ENCODE measurements around the gene FAF2.
A peak's percentile ranks its signal among the peaks of the same experiment; 100 is the strongest.
"Not testable (repeated sequence)": the region's sequence is repeated elsewhere in the genome, so short reads cannot be mapped to it uniquely, and the experiment has no call there.

Gene FAF2

GRCh38 chr5:176418251-176418650 is 29.9 kb upstream of the FAF2 start:
- no peak for DNase-seq

DNA sequence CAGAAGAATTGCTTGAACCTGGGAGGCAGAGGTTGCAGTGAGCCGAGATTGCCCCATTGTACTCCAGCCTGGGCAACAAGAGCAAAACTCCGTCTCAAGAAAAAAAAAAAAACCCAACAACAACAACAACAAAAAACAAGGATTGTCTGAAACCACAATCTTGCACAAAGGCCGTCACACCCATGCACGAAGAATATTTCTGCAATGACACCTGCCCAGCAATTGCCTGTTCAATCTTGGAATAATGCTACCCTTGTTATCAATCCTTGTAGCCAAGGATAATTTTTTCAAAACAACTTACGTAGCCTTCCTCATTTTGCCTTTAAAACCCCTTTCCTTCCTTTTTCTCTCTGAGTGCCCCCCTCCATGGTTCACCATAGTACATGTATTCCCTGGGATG is 28.1 kb upstream of the FAF2 start:
- no peak for DNase-seq

- no peak for DNase-seq
Observed at GRCh38 chr5:176420972-176421544, 27.1 kb upstream of the FAF2 start.

- DNase-seq = no peak
Observed at GRCh38 chr5:176424181-176424580, 24.0 kb upstream of the FAF2 start.

GRCh38 chr5:176425138-176425537 is 23.0 kb upstream of the FAF2 start:
- no peak for DNase-seq

DNA sequence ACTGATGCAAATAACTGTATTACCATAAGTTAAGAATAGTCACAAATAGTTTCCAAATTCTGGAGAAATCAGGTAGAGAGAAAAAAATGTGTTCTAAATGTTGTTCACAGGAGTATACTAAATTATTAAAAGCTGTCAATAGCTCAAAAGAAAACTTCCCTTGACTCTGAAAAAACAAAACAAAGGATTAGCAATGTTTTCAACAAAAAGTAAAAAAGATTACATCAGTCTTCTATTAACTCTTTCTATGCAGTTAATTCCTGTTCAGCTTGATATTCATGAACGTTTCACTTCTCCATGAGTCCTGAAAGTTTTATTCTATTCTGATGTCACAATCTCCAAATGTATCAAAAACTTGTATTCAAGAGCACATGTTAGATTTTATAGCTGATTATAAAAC is 22.4 kb upstream of the FAF2 start:
- DNase-seq = no peak

DNA sequence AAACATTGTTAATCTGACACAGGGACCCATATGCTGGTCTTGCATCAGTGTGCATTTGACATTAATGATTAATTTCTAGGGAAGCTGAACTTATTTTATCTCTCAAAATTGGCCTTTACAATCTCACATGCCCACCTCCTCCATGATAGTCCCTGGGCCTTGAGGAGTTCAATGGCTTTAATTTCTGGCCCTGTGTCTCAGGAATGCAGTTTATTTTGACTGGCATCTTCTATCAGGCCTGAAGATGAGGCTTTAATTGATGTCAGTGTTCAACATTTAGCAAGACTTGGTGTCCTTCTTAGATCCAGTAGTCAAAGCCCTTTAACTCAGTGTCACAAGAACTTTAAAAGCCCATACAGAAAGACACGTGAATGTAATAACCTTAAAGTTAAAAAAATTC is 21.3 kb upstream of the FAF2 start:
- no peak for DNase-seq

GRCh38 chr5:176427971-176428370 is 20.2 kb upstream of the FAF2 start:
- no peak for DNase-seq

- peak in 1 of 5 experiments; percentile 24 for DNase-seq
Observed at GRCh38 chr5:176429972-176430371, 18.2 kb upstream of the FAF2 start.

DNA sequence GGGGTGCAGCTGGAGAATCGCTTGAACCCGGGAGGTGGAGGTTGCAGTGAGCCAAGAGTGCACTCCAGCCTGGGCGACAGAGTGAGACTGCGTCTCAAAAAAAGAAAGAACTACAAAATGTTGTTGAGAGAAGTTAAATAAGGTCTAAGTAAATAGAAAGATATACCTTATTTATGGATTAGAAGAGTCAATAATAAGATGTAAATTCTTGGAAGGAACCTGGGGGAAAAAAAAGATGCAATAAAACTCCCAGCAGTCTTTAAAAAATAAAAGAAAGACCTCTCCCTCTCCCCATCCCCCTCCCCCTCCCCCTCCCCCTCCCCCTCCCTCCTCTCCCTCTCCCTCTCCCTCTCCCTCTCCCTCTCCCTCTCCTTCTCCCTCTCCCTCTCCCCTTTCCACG is 15.5 kb upstream of the FAF2 start:
- no peak for DNase-seq

- peak in 1 of 5 experiments; percentile 64 for DNase-seq
Observed at GRCh38 chr5:176436656-176437055, 11.5 kb upstream of the FAF2 start.

DNA sequence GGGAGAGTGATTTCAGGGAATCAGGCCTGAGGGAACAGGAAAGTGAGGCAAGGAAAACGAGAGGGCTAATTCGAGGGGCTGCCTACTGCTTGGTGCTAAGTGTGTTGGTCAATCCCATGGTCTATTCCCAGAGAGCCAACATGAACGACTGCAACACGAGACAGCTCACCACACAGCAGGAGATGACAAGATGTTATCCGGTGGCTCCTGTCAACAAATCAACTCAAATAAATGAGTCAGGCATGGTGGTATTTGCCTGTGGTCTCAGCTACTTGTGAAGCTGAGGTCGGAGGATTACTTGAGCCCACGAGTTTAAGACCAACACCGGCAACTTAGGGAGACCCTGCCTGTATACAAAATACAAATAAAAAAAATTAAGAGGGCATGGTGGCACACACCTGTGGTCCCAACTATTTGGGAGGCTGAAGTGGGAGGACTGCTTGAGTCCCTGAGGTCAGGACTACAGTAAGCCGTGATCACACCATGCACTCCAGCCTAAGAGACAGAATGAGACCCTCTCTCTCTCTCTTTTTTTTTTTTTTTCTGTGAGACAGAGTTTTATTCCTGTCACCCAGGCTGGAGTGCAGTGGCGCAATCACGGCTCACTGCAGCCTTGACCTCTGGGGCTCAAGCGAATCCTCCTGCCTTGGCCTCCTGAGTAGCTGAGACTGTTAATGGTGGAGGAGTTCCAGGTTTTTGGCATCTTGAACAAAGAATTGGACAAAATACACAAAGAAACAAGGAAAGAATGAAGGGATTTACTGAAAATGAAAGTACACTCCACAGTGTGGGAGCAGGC is 9.0 kb upstream of the FAF2 start:
- DNase-seq = no peak

- no peak for DNase-seq
Observed at GRCh38 chr5:176440927-176441706, 7.1 kb upstream of the FAF2 start.

DNA sequence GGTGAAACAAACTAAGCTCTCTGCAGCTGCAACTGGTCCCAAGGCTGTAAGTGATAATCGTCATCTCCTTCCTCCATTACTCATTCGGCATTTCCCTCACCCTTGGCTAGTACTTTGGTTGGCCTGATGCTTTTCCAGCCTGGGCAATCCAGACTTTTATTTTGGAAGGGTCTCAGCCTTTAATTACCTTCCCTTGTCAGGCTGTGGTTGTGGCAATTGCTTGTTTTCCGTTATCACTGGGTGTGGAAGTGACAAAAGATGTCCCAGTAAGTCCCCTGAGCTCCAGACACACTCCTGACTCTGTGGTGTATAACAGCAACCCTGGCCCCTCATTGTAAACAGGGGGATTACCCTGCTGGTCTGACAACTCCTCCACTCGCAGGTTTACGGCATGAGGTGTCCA is 6.3 kb upstream of the FAF2 start:
- DNase-seq = no peak

DNA sequence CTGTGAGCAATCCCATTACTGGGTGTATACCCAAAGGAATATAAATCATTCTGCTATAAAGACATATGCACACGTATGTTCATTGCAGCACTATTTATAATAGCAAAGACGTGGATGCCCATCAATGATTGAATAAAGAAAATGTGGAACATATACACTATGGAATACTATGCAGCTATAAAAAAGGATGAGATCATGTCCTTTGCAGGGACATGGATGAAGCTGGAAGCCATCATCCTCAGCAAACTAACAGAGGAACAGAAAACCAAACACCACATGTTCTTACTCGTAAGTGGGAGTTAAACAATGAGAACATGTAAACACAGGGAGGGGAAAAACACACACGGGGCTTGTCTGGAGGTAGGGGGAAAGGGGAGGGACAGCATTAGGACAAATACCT is 5.3 kb upstream of the FAF2 start:
- not testable (repeated sequence) for DNase-seq

DNA sequence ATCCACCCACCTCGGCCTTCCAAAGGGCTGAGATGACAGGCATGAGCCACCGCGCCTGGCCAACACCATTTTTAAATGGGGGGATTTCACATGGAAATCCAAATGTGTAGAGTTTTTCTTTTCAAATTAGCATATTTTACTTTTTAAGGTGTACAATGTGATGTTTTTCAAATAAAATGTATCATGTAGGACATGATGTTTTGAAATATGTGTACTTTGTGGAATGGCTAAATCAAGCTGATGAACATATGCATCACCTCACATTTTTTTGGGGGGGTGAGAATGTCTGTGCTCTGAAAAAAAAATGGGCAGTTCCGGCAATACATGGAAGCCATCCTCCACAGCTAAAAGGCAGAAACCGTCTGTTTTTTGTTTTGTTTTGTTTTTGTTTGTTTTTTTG is 3.4 kb upstream of the FAF2 start:
- DNase-seq = no peak

GRCh38 chr5:176446028-176446665 is 2.0 kb upstream of the FAF2 start:
- no peak for DNase-seq

- peak in 1 of 5 experiments; percentile 38 for DNase-seq
Observed at GRCh38 chr5:176446884-176447590, 1.1 kb upstream of the FAF2 start.

GRCh38 chr5:176447591-176447977 is 601 bp upstream of the FAF2 start:
- peak in 2 of 5 experiments; percentile 6 to 17 for DNase-seq

GRCh38 chr5:176450077-176450476 is 1.9 kb downstream of the FAF2 start:
- no peak for DNase-seq

- DNase-seq = no peak
Observed at GRCh38 chr5:176454724-176455394, 6.7 kb downstream of the FAF2 start.
